ENCODE measurements around the gene CARMIL1.

- TF ChIP-seq, protein P1, sequence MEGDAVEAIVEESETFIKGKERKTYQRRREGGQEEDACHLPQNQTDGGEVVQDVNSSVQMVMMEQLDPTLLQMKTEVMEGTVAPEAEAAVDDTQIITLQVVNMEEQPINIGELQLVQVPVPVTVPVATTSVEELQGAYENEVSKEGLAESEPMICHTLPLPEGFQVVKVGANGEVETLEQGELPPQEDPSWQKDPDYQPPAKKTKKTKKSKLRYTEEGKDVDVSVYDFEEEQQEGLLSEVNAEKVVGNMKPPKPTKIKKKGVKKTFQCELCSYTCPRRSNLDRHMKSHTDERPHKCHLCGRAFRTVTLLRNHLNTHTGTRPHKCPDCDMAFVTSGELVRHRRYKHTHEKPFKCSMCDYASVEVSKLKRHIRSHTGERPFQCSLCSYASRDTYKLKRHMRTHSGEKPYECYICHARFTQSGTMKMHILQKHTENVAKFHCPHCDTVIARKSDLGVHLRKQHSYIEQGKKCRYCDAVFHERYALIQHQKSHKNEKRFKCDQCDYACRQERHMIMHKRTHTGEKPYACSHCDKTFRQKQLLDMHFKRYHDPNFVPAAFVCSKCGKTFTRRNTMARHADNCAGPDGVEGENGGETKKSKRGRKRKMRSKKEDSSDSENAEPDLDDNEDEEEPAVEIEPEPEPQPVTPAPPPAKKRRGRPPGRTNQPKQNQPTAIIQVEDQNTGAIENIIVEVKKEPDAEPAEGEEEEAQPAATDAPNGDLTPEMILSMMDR (conservative IDR thresholded peaks at IDR 0.05 in 1 of 2, IDR thresholded peaks at IDR 0.05 in 1 of 2; ENCODE audit: extremely low read depth in 1 of 2, insufficient read depth in 1 of 2, low read depth in 1 of 2, low read length in 2 of 2), result no peak
- TF ChIP-seq EZH2 (IDR thresholded peaks at IDR 0.05; ENCODE audit: borderline replicate concordance, low read length), result no peak
Observed at GRCh38 chr6:25423358-25423757, 144.2 kb downstream of the CARMIL1 start.
